22Rv1 (cell line): Measurements from ENCODE around the gene KLHDC4.
"Not testable (repeated sequence)": the region's sequence is repeated elsewhere in the genome, so short reads cannot be mapped to it uniquely, and the experiment has no call there.

Experiments
- H3K27ac ChIP-seq: fragments of 450-650 bp; 2 replicates; pipeline ENCODE4 v1.5.1; 2017
- ZFX ChIP-seq: fragments of 450-650 bp; IDR thresholded peaks from 2 replicates; pipeline ENCODE4 v1.6.1; 2017; ENCODE audit warnings: antibody characterized with exemption, borderline replicate concordance
- TF ChIP-seq, protein P1 (sequence below): fragments of 450-650 bp; IDR thresholded peaks from 2 replicates; pipeline ENCODE4 v1.5.1; 2017; ENCODE audit warnings: mild to moderate bottlenecking

The KLHDC4 gene

DNA sequence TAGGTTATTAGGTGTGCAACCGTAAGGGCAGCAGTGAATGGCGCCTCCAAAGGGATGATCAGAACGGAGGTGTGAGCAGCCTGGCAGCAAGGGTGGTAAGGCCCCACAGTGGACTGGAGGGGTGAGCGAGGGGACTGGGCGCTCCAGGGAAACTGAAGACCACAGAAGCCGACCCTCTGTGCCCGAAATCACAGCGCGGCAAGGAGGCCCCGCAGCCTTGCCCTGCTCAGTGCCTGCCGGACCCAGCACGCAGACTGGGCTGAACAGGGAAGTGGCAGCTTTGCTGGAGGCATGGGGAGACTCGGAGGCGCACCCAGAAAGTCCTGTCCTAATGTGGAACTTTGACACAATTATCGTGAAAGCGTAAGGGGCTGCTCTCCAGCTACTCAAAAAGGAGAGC, 38.4 kb downstream of the KLHDC4 start:
- no peak for TF ChIP-seq ZFX
- TF ChIP-seq, protein P1, sequence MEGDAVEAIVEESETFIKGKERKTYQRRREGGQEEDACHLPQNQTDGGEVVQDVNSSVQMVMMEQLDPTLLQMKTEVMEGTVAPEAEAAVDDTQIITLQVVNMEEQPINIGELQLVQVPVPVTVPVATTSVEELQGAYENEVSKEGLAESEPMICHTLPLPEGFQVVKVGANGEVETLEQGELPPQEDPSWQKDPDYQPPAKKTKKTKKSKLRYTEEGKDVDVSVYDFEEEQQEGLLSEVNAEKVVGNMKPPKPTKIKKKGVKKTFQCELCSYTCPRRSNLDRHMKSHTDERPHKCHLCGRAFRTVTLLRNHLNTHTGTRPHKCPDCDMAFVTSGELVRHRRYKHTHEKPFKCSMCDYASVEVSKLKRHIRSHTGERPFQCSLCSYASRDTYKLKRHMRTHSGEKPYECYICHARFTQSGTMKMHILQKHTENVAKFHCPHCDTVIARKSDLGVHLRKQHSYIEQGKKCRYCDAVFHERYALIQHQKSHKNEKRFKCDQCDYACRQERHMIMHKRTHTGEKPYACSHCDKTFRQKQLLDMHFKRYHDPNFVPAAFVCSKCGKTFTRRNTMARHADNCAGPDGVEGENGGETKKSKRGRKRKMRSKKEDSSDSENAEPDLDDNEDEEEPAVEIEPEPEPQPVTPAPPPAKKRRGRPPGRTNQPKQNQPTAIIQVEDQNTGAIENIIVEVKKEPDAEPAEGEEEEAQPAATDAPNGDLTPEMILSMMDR, result no peak
- no peak overlapping the region for H3K27ac ChIP-seq

DNA sequence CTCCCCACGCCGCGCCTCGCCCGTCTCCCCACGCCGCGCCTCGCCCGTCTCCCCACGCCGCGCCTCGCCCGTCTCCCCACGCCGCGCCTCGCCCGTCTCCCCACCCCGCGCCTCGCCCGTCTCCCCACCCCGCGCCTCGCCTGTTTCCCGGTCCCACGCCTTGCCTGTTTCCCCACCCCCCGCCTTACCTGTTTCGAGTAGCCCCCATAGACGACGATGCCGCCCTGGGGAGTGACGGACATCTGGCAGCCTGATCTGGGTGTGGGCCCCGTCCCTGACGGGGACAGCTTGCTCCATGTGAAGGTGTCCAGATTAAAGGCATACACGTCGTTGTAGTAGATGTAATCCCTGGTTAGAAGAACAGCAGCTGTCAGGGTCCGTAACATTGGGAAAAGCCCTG, 39.2 kb downstream of the KLHDC4 start:
- not testable (repeated sequence) for H3K27ac ChIP-seq

DNA sequence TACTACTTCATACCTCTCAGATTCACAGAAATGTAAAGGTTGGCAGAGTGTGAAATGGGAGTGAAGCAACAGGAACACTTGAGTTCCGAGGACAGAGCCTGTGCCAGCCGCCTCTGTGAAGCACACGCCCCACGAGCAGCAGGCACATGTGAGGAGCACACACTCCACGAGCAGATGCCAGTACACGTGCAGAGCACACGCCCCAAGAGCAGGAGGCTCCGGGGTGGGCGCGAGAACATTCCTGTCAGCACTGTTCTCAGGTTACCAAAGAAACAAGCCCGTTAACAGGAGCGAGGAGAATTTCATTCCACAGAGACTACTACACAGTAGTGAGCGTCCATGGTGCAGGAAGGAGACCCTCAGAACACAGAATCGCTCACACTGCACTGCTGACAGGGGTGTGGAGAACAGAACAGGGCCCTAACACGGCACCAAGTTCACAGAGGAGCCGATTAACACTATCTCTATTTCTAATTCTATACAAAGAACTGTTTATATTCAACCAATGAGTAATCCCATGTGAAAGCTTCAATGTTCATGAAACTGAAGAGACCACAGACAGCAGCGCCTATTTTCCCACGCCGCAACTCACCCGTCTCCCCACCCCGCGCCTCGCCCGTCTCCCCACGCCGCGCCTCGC, 40.1 kb downstream of the KLHDC4 start:
- no peak overlapping the region for H3K27ac ChIP-seq
- TF ChIP-seq, protein P1, result no peak
- TF ChIP-seq ZFX, result no peak

DNA sequence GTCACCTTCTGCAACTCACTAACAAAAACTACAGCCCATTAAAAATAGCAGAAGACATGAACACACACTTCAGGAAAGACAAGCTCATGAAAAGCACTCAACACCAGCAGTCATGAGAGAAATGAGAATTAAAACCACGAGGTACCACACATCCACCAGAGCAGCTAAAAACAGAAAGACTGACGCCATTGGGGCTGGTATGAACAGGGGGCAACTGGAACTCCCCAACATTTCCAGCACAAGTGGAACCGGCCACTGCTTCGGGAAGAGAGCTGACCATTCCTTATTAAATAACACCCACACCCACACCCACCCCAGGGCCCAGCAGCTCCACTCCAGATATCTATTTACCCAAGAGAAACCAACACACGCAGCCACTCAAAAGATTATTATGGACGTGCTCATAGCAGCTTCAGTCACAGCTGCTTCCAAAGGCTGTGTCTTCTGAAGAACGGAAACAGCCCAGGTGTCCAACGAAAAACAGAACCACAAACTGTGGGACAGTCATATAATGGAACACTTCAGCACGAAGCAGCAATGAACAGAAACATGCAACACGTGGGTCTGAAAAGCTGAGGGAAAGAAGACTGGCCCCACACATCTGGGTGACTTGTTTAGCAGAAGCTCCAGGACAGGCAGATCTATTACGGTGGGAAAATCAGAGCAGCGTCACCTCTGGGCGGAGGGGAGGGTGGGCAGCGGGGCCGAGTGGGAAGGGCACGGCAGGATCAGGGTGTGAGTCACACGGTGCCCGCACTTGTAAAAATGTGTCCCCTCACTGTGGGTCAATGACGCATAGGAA, 41.1 kb downstream of the KLHDC4 start:
- TF ChIP-seq ZFX, result no peak
- TF ChIP-seq, protein P1, result no peak

DNA sequence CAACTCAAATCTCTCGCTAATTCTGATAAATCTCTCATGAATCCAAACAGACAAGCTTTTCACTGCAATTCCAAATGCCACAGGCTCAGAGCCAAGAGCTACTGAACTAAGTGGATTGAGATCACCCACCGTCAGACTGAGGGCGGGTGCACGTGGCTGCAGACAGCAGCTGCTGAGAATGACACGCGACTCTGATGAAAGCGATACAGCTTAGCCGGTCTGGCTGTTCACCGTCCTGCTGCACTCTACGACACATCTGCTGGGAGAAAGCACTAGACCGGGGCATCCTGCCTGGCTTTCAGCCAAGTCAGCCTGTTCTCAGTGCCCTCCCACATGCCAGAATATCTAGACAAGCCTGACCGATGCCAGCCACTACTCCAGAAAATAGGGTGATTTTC, 42.6 kb downstream of the KLHDC4 start:
- H3K27ac ChIP-seq, result no peak overlapping the region
- TF ChIP-seq, protein P1, result no peak
- no peak for TF ChIP-seq ZFX

More for the DNA sequence above, 41.1 kb downstream of the KLHDC4 start:
- no peak overlapping the region for H3K27ac ChIP-seq

DNA sequence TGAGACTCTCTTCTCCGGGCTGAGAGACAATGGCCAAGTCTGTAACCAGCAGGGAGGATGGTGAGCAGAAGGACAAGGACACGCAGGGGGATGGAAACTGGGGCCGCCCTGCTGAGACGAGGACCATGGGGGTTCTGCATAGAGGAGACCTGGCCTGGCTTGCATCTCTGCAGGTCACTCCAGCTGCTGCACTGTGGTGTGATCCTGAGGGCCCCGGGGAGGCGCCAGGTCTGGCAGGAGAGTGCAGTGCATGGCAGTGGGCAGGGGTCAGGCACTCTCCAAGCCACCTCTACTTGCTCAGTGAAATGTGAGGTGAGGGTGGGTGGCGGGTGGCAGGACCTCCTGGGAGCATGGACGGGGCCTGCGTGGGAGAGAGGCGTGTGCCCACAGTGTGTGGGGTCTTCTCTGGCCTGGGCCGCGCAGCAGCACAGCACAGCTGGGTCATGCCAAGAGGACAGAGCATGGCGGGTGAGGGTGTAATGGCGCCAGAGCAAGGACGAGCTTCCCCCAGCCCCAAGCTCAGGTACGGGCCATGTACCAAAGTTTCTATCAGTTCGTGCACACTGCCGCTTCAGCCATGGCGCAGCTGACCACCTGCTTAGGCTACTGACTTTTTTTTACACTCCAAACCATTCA, 43.1 kb downstream of the KLHDC4 start:
- no peak overlapping the region for H3K27ac ChIP-seq
- no peak for TF ChIP-seq ZFX
- TF ChIP-seq, protein P1, result no peak

DNA sequence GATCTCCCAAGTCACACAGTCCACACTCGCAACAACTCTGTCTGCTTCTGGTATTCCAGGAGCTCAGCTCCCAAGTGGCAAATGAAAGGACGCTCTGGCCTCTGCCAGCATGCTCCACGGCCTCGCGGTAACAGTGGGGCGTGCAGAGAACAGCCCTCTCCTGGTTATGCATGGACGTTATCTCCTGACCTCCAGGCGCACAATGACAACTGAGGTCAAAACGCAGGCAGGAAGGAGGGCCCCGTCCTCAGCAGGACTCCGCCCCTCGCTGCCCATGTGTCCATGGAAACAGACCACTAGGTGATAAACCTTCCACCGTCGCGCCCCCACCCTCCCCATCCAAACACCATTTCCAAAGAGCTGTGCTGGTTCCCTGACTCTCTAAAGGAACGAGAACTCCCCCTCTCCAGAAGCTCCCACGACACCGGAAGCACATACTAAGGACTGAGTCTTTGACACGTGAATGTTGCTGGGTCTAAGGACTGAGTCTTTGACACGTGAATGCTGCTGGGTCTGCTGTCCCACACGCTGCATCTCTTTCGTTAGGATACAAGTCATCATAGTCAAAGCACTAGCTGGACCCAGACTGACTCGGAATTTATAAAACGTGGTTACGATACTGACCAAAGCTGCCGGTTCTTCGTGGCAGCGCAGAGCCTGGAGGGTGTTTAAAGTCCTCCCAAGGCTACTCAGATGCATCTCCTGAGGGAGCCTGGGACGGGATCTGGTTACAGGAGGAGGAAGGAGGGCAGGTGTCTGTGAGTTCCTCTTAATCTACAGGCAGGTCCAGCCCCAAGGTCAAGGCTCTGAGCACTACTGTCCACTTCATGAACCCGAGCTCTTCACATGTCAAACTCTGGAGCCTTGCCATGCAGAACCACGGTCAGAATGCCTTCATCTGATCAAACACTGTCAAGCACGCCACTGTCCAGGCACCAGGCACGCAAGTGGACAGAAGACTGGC, 43.9 kb downstream of the KLHDC4 start:
- TF ChIP-seq, protein P1, result no peak
- no peak for TF ChIP-seq ZFX
- H3K27ac ChIP-seq, result no peak overlapping the region
